ENCODE data around the gene NARS2. TPM values are rescaled to one million over a fixed set of nuclear protein-coding genes. Genes with fewer than 3 reads are reported as not detected.
"Not testable (repeated sequence)": the region's sequence is repeated elsewhere in the genome, so short reads cannot be mapped to it uniquely, and the experiment has no call there.

The NARS2 gene
- total RNA-seq, 1 donor from 2014 or later = 38.7 TPM

DNA sequence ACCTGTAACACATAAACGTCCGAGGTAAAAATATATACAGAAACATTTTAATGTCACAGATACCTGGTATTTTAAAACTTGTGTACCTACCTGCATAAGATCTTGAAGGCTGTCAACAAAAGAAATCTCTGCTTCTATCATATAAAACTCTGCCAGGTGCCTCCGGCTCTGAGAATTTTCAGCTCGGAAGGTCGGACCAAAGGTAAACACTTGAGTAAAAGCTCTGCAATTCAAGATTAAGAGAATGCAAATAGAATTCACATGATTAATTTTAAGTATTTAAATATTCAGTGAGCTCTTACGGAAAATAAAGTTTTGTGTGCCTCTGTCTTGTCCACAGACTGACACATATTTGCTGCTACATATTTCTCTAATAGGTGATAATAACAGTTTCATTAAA, 81.7 kb downstream of the NARS2 start:
- H3K9me3 Mint-ChIP-seq = no peaks in the 10 kb centered on the region
- no peak overlapping the region for H3K4me3 Mint-ChIP-seq
- intact Hi-C loops (cut with micrococcal nuclease) = no loop called here
- peaks cover 15% of the 10 kb centered on the region for H3K36me3 Mint-ChIP-seq (ENCODE audit: low read depth)
- H3K4me1 Mint-ChIP-seq (ENCODE audit: low read depth) = no peaks in the 10 kb centered on the region
- H3K27me3 Mint-ChIP-seq (ENCODE audit: insufficient read depth) = no peaks in the 10 kb centered on the region
- no peak for DNase-seq (ENCODE audit: low spot score)
- no peak overlapping the region for H3K27ac Mint-ChIP-seq

- H3K27ac Mint-ChIP-seq = no peak overlapping the region
- H3K36me3 Mint-ChIP-seq (ENCODE audit: low read depth) = peaks cover 26% of the 10 kb centered on the region
- intact Hi-C loops (cut with micrococcal nuclease) = no loop called here
- DNase-seq (ENCODE audit: low spot score) = no peak
- no peak overlapping the region for H3K4me3 Mint-ChIP-seq
- no peaks in the 10 kb centered on the region for H3K4me1 Mint-ChIP-seq (ENCODE audit: low read depth)
- no peaks in the 10 kb centered on the region for H3K27me3 Mint-ChIP-seq (ENCODE audit: insufficient read depth)
- no peaks in the 10 kb centered on the region for H3K9me3 Mint-ChIP-seq
Measured at GRCh38 chr11:78489184-78489583, 85.5 kb downstream of the NARS2 start.

DNA sequence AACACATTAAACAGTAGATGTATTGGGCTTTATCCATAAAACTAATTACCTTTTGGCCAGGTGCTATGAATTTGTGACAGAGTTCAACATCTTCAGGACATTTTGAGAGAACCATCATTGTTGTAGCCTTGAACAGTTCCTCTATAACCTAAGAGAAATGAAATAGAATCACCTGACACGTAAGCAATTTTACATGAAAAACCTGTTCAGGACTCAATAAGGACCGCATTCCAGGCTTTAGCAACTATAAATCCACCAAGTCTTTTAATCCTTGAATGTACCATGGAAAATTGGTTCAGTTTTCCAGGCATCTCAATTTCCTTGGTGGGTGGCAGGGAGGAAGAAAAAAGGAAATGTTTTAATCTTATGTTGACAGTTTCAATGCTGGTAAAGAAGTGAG, 96.1 kb downstream of the NARS2 start:
- H3K4me1 Mint-ChIP-seq (ENCODE audit: low read depth) = no peaks in the 10 kb centered on the region
- no peak overlapping the region for H3K27ac Mint-ChIP-seq
- DNase-seq (ENCODE audit: low spot score) = no peak
- H3K9me3 Mint-ChIP-seq = no peaks in the 10 kb centered on the region
- no peak overlapping the region for H3K4me3 Mint-ChIP-seq
- H3K36me3 Mint-ChIP-seq (ENCODE audit: low read depth) = peaks cover 26% of the 10 kb centered on the region
- H3K27me3 Mint-ChIP-seq (ENCODE audit: insufficient read depth) = no peaks in the 10 kb centered on the region
- intact Hi-C loops (cut with micrococcal nuclease) = no loop called here

DNA sequence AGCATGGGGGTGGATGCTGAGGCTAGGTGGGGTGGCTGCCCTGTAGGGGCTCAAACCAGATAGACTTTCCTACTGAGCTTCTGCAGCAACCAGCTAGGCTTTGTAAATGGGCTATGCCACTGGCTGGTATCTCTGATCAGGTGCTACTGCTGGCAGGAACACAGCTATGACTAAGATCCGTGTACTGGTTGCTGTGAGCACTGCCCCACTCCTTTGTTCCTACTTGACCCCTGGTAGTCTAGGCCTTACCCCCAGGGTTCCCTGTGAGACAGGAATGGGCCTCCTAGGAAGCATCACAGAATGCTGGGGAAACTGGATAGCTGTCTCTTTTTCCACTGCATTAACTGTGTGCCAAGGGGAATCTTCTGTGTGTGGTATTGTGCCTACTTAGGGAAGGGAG, 98.6 kb downstream of the NARS2 start:
- H3K9me3 Mint-ChIP-seq = peaks cover 6% of the 10 kb centered on the region
- H3K4me1 Mint-ChIP-seq (ENCODE audit: low read depth) = no peaks in the 10 kb centered on the region
- intact Hi-C loops (cut with micrococcal nuclease) = no loop called here
- no peak for DNase-seq (ENCODE audit: low spot score)
- no peak overlapping the region for H3K4me3 Mint-ChIP-seq
- H3K27me3 Mint-ChIP-seq (ENCODE audit: insufficient read depth) = no peaks in the 10 kb centered on the region
- H3K36me3 Mint-ChIP-seq (ENCODE audit: low read depth) = peaks cover 26% of the 10 kb centered on the region
- H3K27ac Mint-ChIP-seq = no peak overlapping the region

DNA sequence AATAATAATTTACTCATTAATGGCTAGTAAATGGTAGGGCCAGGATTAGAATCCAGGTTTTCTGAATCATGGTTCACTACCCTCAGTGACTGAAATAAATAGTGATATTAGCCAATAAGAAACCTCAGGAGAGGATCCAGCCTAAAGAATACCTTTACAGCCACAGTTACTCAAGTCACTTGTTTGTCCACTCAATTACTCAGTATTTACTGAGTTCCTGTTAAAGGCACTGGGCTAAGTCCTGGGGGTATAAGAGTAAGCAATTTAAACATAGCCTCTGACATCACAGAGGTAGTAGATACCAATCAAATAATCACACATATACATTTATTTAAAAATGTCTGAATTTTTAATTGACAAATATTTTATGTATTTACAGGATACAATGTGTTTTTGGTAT, 100.2 kb downstream of the NARS2 start:
- H3K4me3 Mint-ChIP-seq = no peak overlapping the region
- DNase-seq (ENCODE audit: low spot score) = no peak
- H3K27ac Mint-ChIP-seq = no peak overlapping the region
- intact Hi-C loops (cut with micrococcal nuclease) = no loop called here
- peaks cover 6% of the 10 kb centered on the region for H3K9me3 Mint-ChIP-seq
- H3K4me1 Mint-ChIP-seq (ENCODE audit: low read depth) = peaks cover 9% of the 10 kb centered on the region
- peaks cover 25% of the 10 kb centered on the region for H3K36me3 Mint-ChIP-seq (ENCODE audit: low read depth)
- no peaks in the 10 kb centered on the region for H3K27me3 Mint-ChIP-seq (ENCODE audit: insufficient read depth)

DNA sequence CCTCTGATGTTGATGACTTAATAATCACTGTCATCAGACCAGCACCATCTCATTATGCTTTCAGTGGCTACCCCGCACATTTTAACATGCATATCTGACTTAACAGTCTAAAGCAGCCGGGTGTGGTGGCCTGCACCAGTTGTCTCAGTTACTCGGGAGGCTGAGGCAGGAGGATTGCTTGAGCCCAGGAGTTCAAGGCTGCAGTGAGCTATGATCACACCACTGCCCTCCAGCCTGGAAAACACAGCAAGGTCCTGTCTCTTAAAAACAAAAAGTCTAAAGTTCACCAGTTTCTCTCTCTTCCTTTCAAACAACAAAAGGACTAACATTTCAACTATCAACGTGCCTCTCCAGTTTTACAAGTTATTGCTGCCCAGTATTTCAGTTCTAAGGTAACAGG, 101.8 kb downstream of the NARS2 start:
- H3K4me1 Mint-ChIP-seq (ENCODE audit: low read depth) = peaks cover 12% of the 10 kb centered on the region
- intact Hi-C loops (cut with micrococcal nuclease) = no loop called here
- H3K4me3 Mint-ChIP-seq = no peak overlapping the region
- no peak overlapping the region for H3K27ac Mint-ChIP-seq
- peaks cover 6% of the 10 kb centered on the region for H3K9me3 Mint-ChIP-seq
- DNase-seq (ENCODE audit: low spot score) = no peak
- H3K27me3 Mint-ChIP-seq (ENCODE audit: insufficient read depth) = no peaks in the 10 kb centered on the region
- peaks cover 21% of the 10 kb centered on the region for H3K36me3 Mint-ChIP-seq (ENCODE audit: low read depth)

- H3K4me1 Mint-ChIP-seq (ENCODE audit: low read depth) = peaks cover 12% of the 10 kb centered on the region
- intact Hi-C loops (cut with micrococcal nuclease) = no loop called here
- DNase-seq (ENCODE audit: low spot score) = no peak
- peaks cover 6% of the 10 kb centered on the region for H3K9me3 Mint-ChIP-seq
- no peaks in the 10 kb centered on the region for H3K27me3 Mint-ChIP-seq (ENCODE audit: insufficient read depth)
- H3K27ac Mint-ChIP-seq = no peak overlapping the region
- peaks cover 17% of the 10 kb centered on the region for H3K36me3 Mint-ChIP-seq (ENCODE audit: low read depth)
- no peak overlapping the region for H3K4me3 Mint-ChIP-seq
Measured at GRCh38 chr11:78472382-78472781, 102.3 kb downstream of the NARS2 start.

- H3K9me3 Mint-ChIP-seq = peaks cover 6% of the 10 kb centered on the region
- no peak overlapping the region for H3K27ac Mint-ChIP-seq
- peaks cover 17% of the 10 kb centered on the region for H3K4me1 Mint-ChIP-seq (ENCODE audit: low read depth)
- H3K27me3 Mint-ChIP-seq (ENCODE audit: insufficient read depth) = no peaks in the 10 kb centered on the region
- intact Hi-C loops (cut with micrococcal nuclease) = no loop called here
- H3K4me3 Mint-ChIP-seq = no peak overlapping the region
- no peak for DNase-seq (ENCODE audit: low spot score)
- peaks cover 6% of the 10 kb centered on the region for H3K36me3 Mint-ChIP-seq (ENCODE audit: low read depth)
Measured at GRCh38 chr11:78470861-78471442, 103.7 kb downstream of the NARS2 start.

DNA sequence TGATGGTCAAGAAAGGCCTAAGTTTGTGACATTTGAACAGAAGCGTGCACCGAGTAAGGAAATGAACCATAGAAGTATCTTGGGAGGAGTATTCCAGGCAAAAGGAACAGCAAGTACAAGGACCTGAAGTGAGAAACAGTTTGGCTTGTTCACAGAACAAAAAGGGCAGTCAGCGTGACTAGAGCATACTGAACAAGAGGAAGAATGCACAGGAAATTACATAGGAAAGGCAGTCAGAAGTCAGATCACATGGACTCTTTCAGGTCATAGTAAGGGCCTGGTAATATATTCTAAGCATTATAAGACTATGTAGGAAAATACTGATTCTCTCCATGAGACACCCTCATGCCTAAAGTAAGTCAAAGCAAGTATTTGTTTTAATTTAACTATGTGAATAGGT, 104.8 kb downstream of the NARS2 start:
- intact Hi-C loops (cut with micrococcal nuclease) = no loop called here
- DNase-seq (ENCODE audit: low spot score) = no peak
- Mint-ChIP-seq H3K9me3 (peaks cover 6% of the 10 kb centered on the region), H3K4me1 (ENCODE audit: low read depth) (peaks cover 26% of the 10 kb centered on the region), H3K4me3 (no peak overlapping the region), H3K27me3 (ENCODE audit: insufficient read depth) (no peaks in the 10 kb centered on the region), H3K36me3 (ENCODE audit: low read depth) (peaks cover 13% of the 10 kb centered on the region), H3K27ac (no peak overlapping the region)

GRCh38 chr11:78467931-78468330, 106.7 kb downstream of the NARS2 start:
- H3K27ac Mint-ChIP-seq = no peak overlapping the region
- peaks cover 36% of the 10 kb centered on the region for H3K4me1 Mint-ChIP-seq (ENCODE audit: low read depth)
- H3K4me3 Mint-ChIP-seq = no peak overlapping the region
- peaks cover 24% of the 10 kb centered on the region for H3K36me3 Mint-ChIP-seq (ENCODE audit: low read depth)
- peaks cover 6% of the 10 kb centered on the region for H3K9me3 Mint-ChIP-seq
- no peaks in the 10 kb centered on the region for H3K27me3 Mint-ChIP-seq (ENCODE audit: insufficient read depth)
- intact Hi-C loops (cut with micrococcal nuclease) = no loop called here
- no peak for DNase-seq (ENCODE audit: low spot score)

GRCh38 chr11:78467370-78467769, 107.3 kb downstream of the NARS2 start:
- peaks cover 20% of the 10 kb centered on the region for H3K36me3 Mint-ChIP-seq (ENCODE audit: low read depth)
- intact Hi-C loops (cut with micrococcal nuclease) = no loop called here
- no peak for DNase-seq (ENCODE audit: low spot score)
- H3K27ac Mint-ChIP-seq = no peak overlapping the region
- peaks cover 36% of the 10 kb centered on the region for H3K4me1 Mint-ChIP-seq (ENCODE audit: low read depth)
- no peak overlapping the region for H3K4me3 Mint-ChIP-seq
- no peaks in the 10 kb centered on the region for H3K27me3 Mint-ChIP-seq (ENCODE audit: insufficient read depth)
- H3K9me3 Mint-ChIP-seq = peaks cover 6% of the 10 kb centered on the region

- Mint-ChIP-seq H3K9me3 (no peaks in the 10 kb centered on the region), H3K36me3 (ENCODE audit: low read depth) (peaks cover 33% of the 10 kb centered on the region), H3K4me3 (peak overlapping the region; percentile 73), H3K4me1 (ENCODE audit: low read depth) (peaks cover 45% of the 10 kb centered on the region), H3K27me3 (ENCODE audit: insufficient read depth) (no peaks in the 10 kb centered on the region), H3K27ac (peak overlapping the region; percentile 92)
- peak; percentile 59 for DNase-seq (ENCODE audit: low spot score)
- intact Hi-C loops (cut with micrococcal nuclease) = loop anchor here (1.0 to 2.0 kb wide), 9 partner anchors 12 to 277 kb away; partner anchors contain the start of genes GAB2, KCTD21, NARS2 and USP35
Measured at GRCh38 chr11:78465169-78465942, 109.3 kb downstream of the NARS2 start.

DNA sequence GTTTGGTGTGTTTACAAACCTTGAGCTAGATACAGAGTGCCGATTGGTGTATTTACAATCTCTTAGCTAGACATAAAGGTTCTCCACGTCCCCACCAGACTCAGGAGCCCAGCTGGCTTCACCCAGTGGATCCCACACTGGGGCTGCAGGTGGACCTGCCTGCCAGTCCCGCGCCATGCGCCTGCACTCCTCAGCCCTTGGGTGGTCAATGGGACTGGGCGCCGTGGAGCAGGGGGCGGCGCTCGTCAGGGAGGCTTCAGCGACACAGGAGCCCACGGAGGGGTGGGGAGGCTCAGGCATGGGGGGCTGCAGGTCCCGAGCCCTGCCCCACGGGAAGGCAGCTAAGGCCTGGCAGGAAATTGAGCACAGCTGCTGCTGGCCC, 109.9 kb downstream of the NARS2 start:
- intact Hi-C loops (cut with micrococcal nuclease) = loop anchor here (1.0 to 2.0 kb wide), 9 partner anchors 11 to 276 kb away; partner anchors contain the start of genes GAB2, KCTD21, NARS2 and USP35

More for the DNA sequence above, 109.9 kb downstream of the NARS2 start:
- H3K27ac Mint-ChIP-seq; H3K9me3 Mint-ChIP-seq; H3K27me3 Mint-ChIP-seq (ENCODE audit: insufficient read depth); H3K4me3 Mint-ChIP-seq; DNase-seq (ENCODE audit: low spot score): not testable (repeated sequence)
- Mint-ChIP-seq H3K36me3 (ENCODE audit: low read depth) (peaks cover 37% of the 10 kb centered on the region), H3K4me1 (ENCODE audit: low read depth) (peaks cover 45% of the 10 kb centered on the region)

All from activated T-helper 1 cell treated with anti-CD3 and anti-CD28 coated beads, Interleukin-12 subunit alpha, Interleukin-12 subunit beta, Interleukin-2, Interleukin-4 antibody, amounts not matched to agents 30 ng/mL and 10 ng/mL and 1 ng/mL, durations not matched to agents 14 hours and 24 hours and 36 hours (primary cell).